WI38 (cell line): Measurements from ENCODE around the gene MAN2A1.

Experiments
- H3K4me3 ChIP-seq: 2 replicates; pipeline ENCODE4 v1.5.1; 2011; ENCODE audit warnings: low read depth, mild to moderate bottlenecking, control low read depth, low read length
- CTCF ChIP-seq: IDR thresholded peaks from 2 replicates; pipeline ENCODE4 v1.5.1; 2012; ENCODE audit warnings: low read depth, mild to moderate bottlenecking, control low read depth, low read length

MAN2A1 gene

GRCh38 chr5:109900911-109901627 is 211.3 kb downstream of the MAN2A1 start:
- H3K4me3 ChIP-seq = no peak overlapping the region
- TF ChIP-seq CTCF = no peak

- H3K4me3 ChIP-seq = no peak overlapping the region
- no peak for TF ChIP-seq CTCF
Observed at GRCh38 chr5:109901628-109901981, 211.9 kb downstream of the MAN2A1 start.

- no peak overlapping the region for H3K4me3 ChIP-seq
- TF ChIP-seq CTCF = no peak
Observed at GRCh38 chr5:109903061-109903460, 213.3 kb downstream of the MAN2A1 start.

GRCh38 chr5:109905906-109906305 is 216.2 kb downstream of the MAN2A1 start:
- TF ChIP-seq CTCF = no peak
- no peak overlapping the region for H3K4me3 ChIP-seq

- no peak for TF ChIP-seq CTCF
- no peak overlapping the region for H3K4me3 ChIP-seq
Observed at GRCh38 chr5:109907189-109907588, 217.5 kb downstream of the MAN2A1 start.

- TF ChIP-seq CTCF = no peak
- no peak overlapping the region for H3K4me3 ChIP-seq
Observed at GRCh38 chr5:109907731-109908130, 218.0 kb downstream of the MAN2A1 start.

GRCh38 chr5:109908366-109908765 is 218.6 kb downstream of the MAN2A1 start:
- H3K4me3 ChIP-seq = no peak overlapping the region
- no peak for TF ChIP-seq CTCF
